Adrenal gland (tissue), 12 donors: ENCODE data around the gene LRP1-AS. TPM values are rescaled to one million over a fixed set of nuclear protein-coding genes. Genes with fewer than 3 reads are reported as not detected.

Experiments used
- DNase-seq, 7 donors: peaks; one replicate each; pipeline ENCODE4 v3.0.0-alpha.2; 2019 to 2020
- H3K27ac ChIP-seq, 5 donors: fragments of 200-600 bp; sonication (generic) in 4 of 5; 1 replicate in 3 of 5; 2 replicates in 2 of 5; pipeline versions ENCODE4 v1.5.1 to v1.8.0; 2016 to 2020; ENCODE audit warnings: mild to moderate bottlenecking in 1 of 5
- H3K27me3 ChIP-seq: fragments of 200-600 bp; 2 replicates; pipeline ENCODE4 v1.8.0; 2021
- H3K36me3 ChIP-seq, 2 donors: fragments of 200-600 bp; replicated peaks in 1 of 2; 1 replicate in 1 of 2; 2 replicates in 1 of 2; pipeline versions ENCODE4 v1.5.1 to v1.8.0; 2018 to 2022
- H3K4me1 ChIP-seq, 2 donors: fragments of 200-600 bp; replicated peaks in 1 of 2; 1 replicate in 1 of 2; 2 replicates in 1 of 2; pipeline versions ENCODE4 v1.5.1 to v1.8.0; 2018 to 2021
- H3K4me3 ChIP-seq, 4 donors: fragments of 200-600 bp; sonication (generic) in 3 of 4; one replicate each; pipeline ENCODE4 v1.5.1; 2016 to 2018
- H3K9me3 ChIP-seq, 3 donors: fragments of 200-600 bp; sonication (generic) in 1 of 3; replicated peaks in 1 of 3; 1 replicate in 2 of 3; 2 replicates in 1 of 3; pipeline versions ENCODE4 v1.5.1 to v1.8.0; 2016 to 2021
- CTCF ChIP-seq, 6 experiments: fragments of 450-650 bp in 4 of 6; fragments of 200-600 bp in 2 of 6; sonication (generic) in 1 of 6; IDR thresholded peaks; 1 replicate in 5 of 6; 2 replicates in 1 of 6; pipeline versions ENCODE4 v1.5.1 to v1.8.0; 2016 to 2021; ENCODE audit warnings: antibody characterized with exemption in 6 of 6, mild to moderate bottlenecking in 2 of 6, moderate library complexity in 1 of 6
- POLR2A ChIP-seq, 2 donors: fragments of 450-650 bp; IDR thresholded peaks; one replicate each; pipeline ENCODE4 v1.6.1; 2017; ENCODE audit warnings: antibody characterized with exemption in 2 of 2, mild to moderate bottlenecking in 2 of 2, moderate library complexity in 1 of 2
- WGBS, 4 donors: extraction: QIAGEN DNeasy Blood & Tissue Kit in 2 of 4; methylation state at CpG; one replicate each; pipeline versions ENCODE4 v1.1.5 to v1.1.7; 2013 to 2017; 5-methylcytosine and 5-hydroxymethylcytosine counted together
- intact Hi-C, 2 donors: fragments of 100-400 bp; cut with DNase I; formaldehyde crosslinking; loops; one replicate each; pipeline versions ENCODE4 v1.14.1 to v1.15.0; 2022 to 2023
- polyA plus RNA-seq, 3 donors: library from polyadenylated mRNA; stranded (reverse); fragments of 200-250 nt in 2 of 3; fragments of 350-450 nt in 1 of 3; fragmentation: Illumina TruSeq in 1 of 3; extraction: RNeasy Lipid Tissue Mini Kit (QIAGEN cat#74804) in 1 of 3; gene quantifications; one replicate each; pipeline ENCODE4 v1.2.3, GENCODE V29; 2013 to 2014
- total RNA-seq, 9 donors: library from RNA; depleted of rRNA in 4 of 9; stranded (reverse); fragments of >200 nt in 4 of 9; fragments of 120-200 nt in 1 of 9; fragmentation: NEBNext Ultra II Directional in 1 of 9; extraction: Animal tissue kit (Norgen Biotek cat#: 25700) in 1 of 9; gene quantifications; one replicate each; pipeline versions ENCODE4 v1.1.0 to v1.2.4, GENCODE V29; 2013 to 2023
- donor health status: healthy with polysubstance abuse.
- donor health status: Bipolar disorder and iron deficiency.
- donor health status: DM: yes; HTN: yes; CAD: no.
- donor health status: DM: no; HTN: no; CAD: no.
- donor health status: DM: no; HTN: no; CAD: no.
- donor health status: DM: yes; HTN: yes; CAD: no.

LRP1-AS gene
- total and polyA plus RNA-seq, 12 donors: not detected

- Histone ChIP-seq H3K27me3 (no peaks in the 10 kb centered on the region), H3K4me3 (no peak overlapping the region), H3K27ac (peak overlapping the region in 1 of 5 donors; percentile 54), H3K9me3 (no peaks in the 10 kb centered on the region), H3K36me3 (no peaks in the 10 kb centered on the region), H3K4me1 (peaks cover 0 to 6% of the 10 kb centered on the region in 2 donors)
- intact Hi-C loops: no loop called here
- 50 to 56% (median 52%) methylated on average over 1 of the region's 1 CpG for WGBS, 4 donors
- DNase-seq: peak in 1 of 7 donors; percentile 27
- TF ChIP-seq POLR2A (IDR thresholded peaks at IDR 0.05): no peak
- no peak for TF ChIP-seq CTCF (IDR thresholded peaks at IDR 0.05)
These were observed 28.6 kb downstream of the LRP1-AS start for GRCh38 chr12:57118711-57119271.

- Histone ChIP-seq H3K4me3 (no peak overlapping the region), H3K27me3 (no peaks in the 10 kb centered on the region), H3K4me1 (peaks cover 0 to 7% of the 10 kb centered on the region in 2 donors), H3K27ac (no peak overlapping the region), H3K36me3 (no peaks in the 10 kb centered on the region), H3K9me3 (no peaks in the 10 kb centered on the region)
- WGBS, 4 donors: 72 to 94% (median 80%) methylated on average over 4 to 5 of the region's 5 CpGs
- intact Hi-C loops: no loop called here
- TF ChIP-seq CTCF (IDR thresholded peaks at IDR 0.05) (no peak), POLR2A (IDR thresholded peaks at IDR 0.05) (no peak)
- DNase-seq: no peak
These were observed 30.7 kb downstream of the LRP1-AS start for GRCh38 chr12:57116580-57117281.

- Histone ChIP-seq H3K27ac (peak overlapping the region; percentile 76 to 100 (median 99)), H3K4me3 (peak overlapping the region in 2 of 4 donors; percentile 60 to 83), H3K9me3 (no peaks in the 10 kb centered on the region), H3K36me3 (peaks cover 0 to 9% of the 10 kb centered on the region in 2 donors), H3K4me1 (peaks cover 12 to 29% of the 10 kb centered on the region in 2 donors), H3K27me3 (no peaks in the 10 kb centered on the region)
- intact Hi-C loops: loop anchor here (2.0 to 5.0 kb wide), 2 partner anchors 35 to 42 kb away; partner anchors contain the start of gene NEMP1 (in 1 of the 2)
- TF ChIP-seq POLR2A (IDR thresholded peaks at IDR 0.05): no peak
- TF ChIP-seq CTCF (IDR thresholded peaks at IDR 0.05): peak in 2 of 6 experiments; percentile 56 to 74
- no peak for DNase-seq
- 57 to 73% (median 62%) methylated on average over 7 to 9 of the region's 9 CpGs for WGBS, 4 donors
These were observed 34.7 kb downstream of the LRP1-AS start for GRCh38 chr12:57112492-57113294.
